ENCODE results near the gene EFNA4. TPM values are rescaled to one million over a fixed set of nuclear protein-coding genes. Genes with fewer than 3 reads are reported as not detected.

Gene EFNA4
- total RNA-seq, 1 experiment from 2014 or later: 8.0 TPM

DNA sequence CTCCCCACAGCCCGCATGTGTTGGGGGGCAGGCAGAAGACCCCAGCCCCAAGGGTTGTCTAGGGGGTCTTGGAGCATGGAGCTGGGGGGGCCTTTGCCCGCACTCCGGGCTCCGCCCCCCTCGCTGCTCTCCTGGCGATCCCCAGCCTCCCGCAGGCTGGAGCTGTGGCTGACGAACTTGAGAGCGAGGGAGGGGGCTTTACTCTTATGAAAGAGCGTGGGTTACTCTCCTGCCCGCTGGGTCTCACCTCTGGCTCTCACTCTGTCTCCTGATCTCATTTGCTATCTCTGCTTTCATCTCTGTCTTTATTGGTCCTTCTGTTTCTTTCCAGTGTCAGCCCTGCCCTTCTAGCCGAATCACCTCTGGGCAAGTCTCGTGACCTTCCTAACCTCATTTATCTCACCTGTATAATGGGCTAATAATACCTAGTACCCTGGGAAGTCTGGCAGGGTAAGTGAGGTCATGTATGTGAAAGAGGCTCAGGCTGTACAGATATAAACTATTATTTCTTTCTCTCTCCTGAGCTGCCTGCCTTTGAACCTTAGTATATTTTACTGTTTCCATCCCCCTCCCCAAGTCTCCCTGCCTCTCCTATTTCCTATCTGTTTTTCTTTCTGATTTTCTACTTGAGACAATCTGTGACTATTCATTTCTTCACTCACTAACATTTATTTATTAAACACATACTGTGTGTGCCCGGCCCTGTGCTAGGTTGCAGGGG, 731 bp downstream of the EFNA4 start:
- in situ Hi-C loops (cut with HindIII; ENCODE audit: low pct_unique_long_range_greater_than_20kb, low sequenced_read_pairs) (no loop called here), intact Hi-C loops (cut with micrococcal nuclease; ENCODE audit: unreplicated experiment) (no loop called here)
- TSS peak; percentile 84 for BruUV-seq (replicated peaks)
- TF ChIP-seq POLR2AphosphoS5 (IDR thresholded peaks at IDR 0.05; ENCODE audit: low read depth, low read length) (no peak), TCF7L2 (IDR thresholded peaks at IDR 0.05; ENCODE audit: low read depth, low read length) (no peak), SIN3A (IDR thresholded peaks at IDR 0.05; ENCODE audit: borderline replicate concordance, insufficient read depth, low read depth, low read length) (no peak)
- TF ChIP-seq, protein P1, sequence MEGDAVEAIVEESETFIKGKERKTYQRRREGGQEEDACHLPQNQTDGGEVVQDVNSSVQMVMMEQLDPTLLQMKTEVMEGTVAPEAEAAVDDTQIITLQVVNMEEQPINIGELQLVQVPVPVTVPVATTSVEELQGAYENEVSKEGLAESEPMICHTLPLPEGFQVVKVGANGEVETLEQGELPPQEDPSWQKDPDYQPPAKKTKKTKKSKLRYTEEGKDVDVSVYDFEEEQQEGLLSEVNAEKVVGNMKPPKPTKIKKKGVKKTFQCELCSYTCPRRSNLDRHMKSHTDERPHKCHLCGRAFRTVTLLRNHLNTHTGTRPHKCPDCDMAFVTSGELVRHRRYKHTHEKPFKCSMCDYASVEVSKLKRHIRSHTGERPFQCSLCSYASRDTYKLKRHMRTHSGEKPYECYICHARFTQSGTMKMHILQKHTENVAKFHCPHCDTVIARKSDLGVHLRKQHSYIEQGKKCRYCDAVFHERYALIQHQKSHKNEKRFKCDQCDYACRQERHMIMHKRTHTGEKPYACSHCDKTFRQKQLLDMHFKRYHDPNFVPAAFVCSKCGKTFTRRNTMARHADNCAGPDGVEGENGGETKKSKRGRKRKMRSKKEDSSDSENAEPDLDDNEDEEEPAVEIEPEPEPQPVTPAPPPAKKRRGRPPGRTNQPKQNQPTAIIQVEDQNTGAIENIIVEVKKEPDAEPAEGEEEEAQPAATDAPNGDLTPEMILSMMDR (IDR thresholded peaks at IDR 0.05): no peak
- TF ChIP-seq, protein P2, sequence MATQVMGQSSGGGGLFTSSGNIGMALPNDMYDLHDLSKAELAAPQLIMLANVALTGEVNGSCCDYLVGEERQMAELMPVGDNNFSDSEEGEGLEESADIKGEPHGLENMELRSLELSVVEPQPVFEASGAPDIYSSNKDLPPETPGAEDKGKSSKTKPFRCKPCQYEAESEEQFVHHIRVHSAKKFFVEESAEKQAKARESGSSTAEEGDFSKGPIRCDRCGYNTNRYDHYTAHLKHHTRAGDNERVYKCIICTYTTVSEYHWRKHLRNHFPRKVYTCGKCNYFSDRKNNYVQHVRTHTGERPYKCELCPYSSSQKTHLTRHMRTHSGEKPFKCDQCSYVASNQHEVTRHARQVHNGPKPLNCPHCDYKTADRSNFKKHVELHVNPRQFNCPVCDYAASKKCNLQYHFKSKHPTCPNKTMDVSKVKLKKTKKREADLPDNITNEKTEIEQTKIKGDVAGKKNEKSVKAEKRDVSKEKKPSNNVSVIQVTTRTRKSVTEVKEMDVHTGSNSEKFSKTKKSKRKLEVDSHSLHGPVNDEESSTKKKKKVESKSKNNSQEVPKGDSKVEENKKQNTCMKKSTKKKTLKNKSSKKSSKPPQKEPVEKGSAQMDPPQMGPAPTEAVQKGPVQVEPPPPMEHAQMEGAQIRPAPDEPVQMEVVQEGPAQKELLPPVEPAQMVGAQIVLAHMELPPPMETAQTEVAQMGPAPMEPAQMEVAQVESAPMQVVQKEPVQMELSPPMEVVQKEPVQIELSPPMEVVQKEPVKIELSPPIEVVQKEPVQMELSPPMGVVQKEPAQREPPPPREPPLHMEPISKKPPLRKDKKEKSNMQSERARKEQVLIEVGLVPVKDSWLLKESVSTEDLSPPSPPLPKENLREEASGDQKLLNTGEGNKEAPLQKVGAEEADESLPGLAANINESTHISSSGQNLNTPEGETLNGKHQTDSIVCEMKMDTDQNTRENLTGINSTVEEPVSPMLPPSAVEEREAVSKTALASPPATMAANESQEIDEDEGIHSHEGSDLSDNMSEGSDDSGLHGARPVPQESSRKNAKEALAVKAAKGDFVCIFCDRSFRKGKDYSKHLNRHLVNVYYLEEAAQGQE (IDR thresholded peaks at IDR 0.05; ENCODE audit: insufficient read depth in 1 of 2, low read depth in 2 of 2, low read length in 1 of 2): no peak
- CTCF ChIA-PET: interaction anchor here (3.3 kb wide), 1 partner anchor 21 kb away, joined by 21 read pairs; no protein-coding TSS in a partner anchor
- POLR2A ChIA-PET: interaction anchor here (0.6 kb wide), 1 partner anchor 55 kb away, joined by 8 read pairs; no protein-coding TSS in a partner anchor
- H3K27me3 ChIP-seq (ENCODE audit: control insufficient read depth, insufficient read depth, low read length): no peaks in the 10 kb centered on the region
- H3K4me1 ChIP-seq (ENCODE audit: control insufficient read depth, insufficient read depth, low read length): peaks cover 24% of the 10 kb centered on the region
- peak overlapping the region; percentile 69 for H3K27ac ChIP-seq (ENCODE audit: low read length)
- ATAC-seq: peak; percentile 34
- DNase-seq (ENCODE audit: low read depth, low spot score): no peak
- no peaks in the 10 kb centered on the region; the same call in 1 of the 2 replicates for H3K36me3 ChIP-seq (ENCODE audit: control insufficient read depth, insufficient read depth, low read length)
- no peaks in the 10 kb centered on the region for H3K9me3 ChIP-seq (ENCODE audit: control insufficient read depth, insufficient read depth, low read depth, low read length)
- H3K4me3 ChIP-seq (ENCODE audit: low read depth in 2 of 2, low read length in 2 of 2): peak overlapping the region; percentile 83 to 85

DNA sequence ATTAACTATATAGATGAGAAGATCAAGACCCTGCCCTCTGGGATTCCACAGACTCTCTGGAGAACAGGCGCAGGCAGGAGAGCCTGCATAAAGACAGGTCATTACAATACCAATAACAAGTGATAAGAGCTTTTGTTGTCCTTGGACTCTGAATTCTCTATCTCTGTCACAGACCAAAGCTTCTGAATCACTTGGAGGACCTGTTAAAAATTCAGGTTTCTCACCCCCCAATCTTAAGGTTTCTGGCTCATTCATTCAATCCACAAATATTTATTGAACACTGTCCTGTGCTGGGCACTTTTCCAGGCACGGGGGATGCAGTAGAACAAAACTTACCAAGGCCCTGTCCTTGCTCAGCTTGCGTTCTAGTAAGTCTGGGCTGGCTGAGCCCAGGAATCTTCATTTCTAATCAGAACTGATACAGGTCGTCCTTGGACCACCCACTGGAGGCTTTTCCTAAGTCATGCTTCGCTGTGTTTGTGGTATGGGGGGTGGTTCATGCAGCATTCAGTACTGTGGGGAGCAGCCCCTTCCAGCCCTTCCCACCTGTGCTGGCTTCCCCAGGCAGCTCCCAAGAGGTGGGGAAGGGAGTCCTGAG, 1.4 kb downstream of the EFNA4 start:
- Histone ChIP-seq H3K27ac (ENCODE audit: low read length) (no peak overlapping the region), H3K4me1 (ENCODE audit: control insufficient read depth, insufficient read depth, low read length) (peaks cover 30% of the 10 kb centered on the region), H3K36me3 (ENCODE audit: control insufficient read depth, insufficient read depth, low read length) (no peaks in the 10 kb centered on the region; the same call in 1 of the 2 replicates), H3K27me3 (ENCODE audit: control insufficient read depth, insufficient read depth, low read length) (no peaks in the 10 kb centered on the region), H3K4me3 (ENCODE audit: low read depth in 2 of 2, low read length in 2 of 2) (no peak overlapping the region; a peak in 1 of 4 replicates), H3K9me3 (ENCODE audit: control insufficient read depth, insufficient read depth, low read depth, low read length) (no peaks in the 10 kb centered on the region)
- POLR2A ChIA-PET: no interaction called here
- CTCF ChIA-PET: interaction anchor here (0.7 to 3.3 kb wide), 2 partner anchors 20 to 26 kb away, joined by 5 to 21 read pairs; no protein-coding TSS in a partner anchor
- intact Hi-C loops (cut with micrococcal nuclease; ENCODE audit: unreplicated experiment) (no loop called here), in situ Hi-C loops (cut with HindIII; ENCODE audit: low pct_unique_long_range_greater_than_20kb, low sequenced_read_pairs) (no loop called here)
- TF ChIP-seq, protein P2 (IDR thresholded peaks at IDR 0.05; ENCODE audit: insufficient read depth in 1 of 2, low read depth in 2 of 2, low read length in 1 of 2): no peak
- TF ChIP-seq POLR2AphosphoS5 (IDR thresholded peaks at IDR 0.05; ENCODE audit: low read depth, low read length) (no peak), TCF7L2 (IDR thresholded peaks at IDR 0.05; ENCODE audit: low read depth, low read length) (no peak), SIN3A (IDR thresholded peaks at IDR 0.05; ENCODE audit: borderline replicate concordance, insufficient read depth, low read depth, low read length) (no peak)
- TF ChIP-seq, protein P1 (IDR thresholded peaks at IDR 0.05): no peak
- ATAC-seq (no peak), DNase-seq (ENCODE audit: low read depth, low spot score) (no peak)
- no TSS peak for BruUV-seq (replicated peaks)
